ENCODE measurements around the gene NCOA3. TPM values are rescaled to one million over a fixed set of nuclear protein-coding genes. Genes with fewer than 3 reads are reported as not detected.

NCOA3 gene
- total and polyA plus RNA-seq, 7 donors, result 4.8 to 51.0 (median 22.8) TPM

DNA sequence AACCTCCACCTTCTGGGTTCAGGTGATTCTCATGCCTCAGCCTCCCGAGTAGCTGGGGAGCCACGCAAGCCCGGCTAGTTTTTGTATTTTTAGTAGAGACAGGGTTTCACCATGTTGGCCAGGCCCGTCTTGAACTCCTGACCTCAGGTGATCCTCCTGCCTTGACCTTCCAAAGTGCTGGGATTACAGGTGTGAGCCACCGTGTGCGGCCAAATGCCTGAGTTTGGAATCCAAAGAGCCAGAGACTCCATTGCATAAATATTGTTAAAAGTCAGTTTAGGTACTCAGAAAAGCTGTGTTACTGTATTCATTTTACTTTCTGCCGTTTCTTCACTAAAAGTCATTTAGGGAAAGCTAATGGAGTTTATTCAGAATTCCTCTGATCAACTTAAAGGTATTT is 146.3 kb downstream of the NCOA3 start:
- H3K27ac ChIP-seq, result no peak overlapping the region
- 95% methylated on average over 7 of the region's 7 CpGs for WGBS, 2 donors
- H3K27me3 ChIP-seq, result no peaks in the 10 kb centered on the region
- no peak for DNase-seq
- no peak overlapping the region for H3K4me3 ChIP-seq
- no peaks in the 10 kb centered on the region for H3K4me1 ChIP-seq
- peaks cover 13 to 97% (median 42%) of the 10 kb centered on the region in 4 donors for H3K36me3 ChIP-seq
- intact Hi-C loops (cut with DNase I), result no loop called here
- H3K9me3 ChIP-seq, result no peaks in the 10 kb centered on the region
- TF ChIP-seq POLR2A (IDR thresholded peaks at IDR 0.05) (no peak), POLR2AphosphoS5 (IDR thresholded peaks at IDR 0.05) (no peak), EP300 (IDR thresholded peaks at IDR 0.05) (no peak)
- TF ChIP-seq, protein P1, sequence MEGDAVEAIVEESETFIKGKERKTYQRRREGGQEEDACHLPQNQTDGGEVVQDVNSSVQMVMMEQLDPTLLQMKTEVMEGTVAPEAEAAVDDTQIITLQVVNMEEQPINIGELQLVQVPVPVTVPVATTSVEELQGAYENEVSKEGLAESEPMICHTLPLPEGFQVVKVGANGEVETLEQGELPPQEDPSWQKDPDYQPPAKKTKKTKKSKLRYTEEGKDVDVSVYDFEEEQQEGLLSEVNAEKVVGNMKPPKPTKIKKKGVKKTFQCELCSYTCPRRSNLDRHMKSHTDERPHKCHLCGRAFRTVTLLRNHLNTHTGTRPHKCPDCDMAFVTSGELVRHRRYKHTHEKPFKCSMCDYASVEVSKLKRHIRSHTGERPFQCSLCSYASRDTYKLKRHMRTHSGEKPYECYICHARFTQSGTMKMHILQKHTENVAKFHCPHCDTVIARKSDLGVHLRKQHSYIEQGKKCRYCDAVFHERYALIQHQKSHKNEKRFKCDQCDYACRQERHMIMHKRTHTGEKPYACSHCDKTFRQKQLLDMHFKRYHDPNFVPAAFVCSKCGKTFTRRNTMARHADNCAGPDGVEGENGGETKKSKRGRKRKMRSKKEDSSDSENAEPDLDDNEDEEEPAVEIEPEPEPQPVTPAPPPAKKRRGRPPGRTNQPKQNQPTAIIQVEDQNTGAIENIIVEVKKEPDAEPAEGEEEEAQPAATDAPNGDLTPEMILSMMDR (IDR thresholded peaks at IDR 0.05), result no peak

DNA sequence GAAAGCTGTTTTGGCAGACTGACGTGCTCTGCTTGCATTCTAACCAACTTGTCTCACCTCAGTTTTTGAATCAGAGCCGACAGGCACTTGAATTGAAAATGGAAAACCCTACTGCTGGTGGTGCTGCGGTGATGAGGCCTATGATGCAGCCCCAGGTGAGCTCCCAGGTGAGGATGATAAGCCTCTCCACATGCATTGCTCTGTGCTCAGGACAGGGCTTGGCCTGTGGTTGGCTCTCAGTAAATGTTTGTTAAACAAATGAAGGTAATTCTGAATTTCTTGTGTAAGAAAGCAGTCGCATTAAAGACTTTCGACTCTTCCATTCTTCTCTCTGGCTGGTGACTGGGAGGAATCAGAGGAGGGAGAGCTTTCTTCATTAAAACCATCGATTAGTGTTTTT is 147.3 kb downstream of the NCOA3 start:
- WGBS, 2 donors, result 94 to 95% methylated on average over 6 of the region's 6 CpGs
- H3K27ac ChIP-seq, result no peak overlapping the region
- no peaks in the 10 kb centered on the region for H3K4me1 ChIP-seq
- DNase-seq, result no peak
- no peaks in the 10 kb centered on the region for H3K27me3 ChIP-seq
- H3K36me3 ChIP-seq, result peaks cover 21 to 97% (median 43%) of the 10 kb centered on the region in 4 donors
- H3K4me3 ChIP-seq, result no peak overlapping the region
- H3K9me3 ChIP-seq, result no peaks in the 10 kb centered on the region
- TF ChIP-seq POLR2AphosphoS5 (IDR thresholded peaks at IDR 0.05), result no peak
- intact Hi-C loops (cut with DNase I), result no loop called here

- Histone ChIP-seq H3K4me3 (no peak overlapping the region), H3K9me3 (no peaks in the 10 kb centered on the region), H3K27me3 (no peaks in the 10 kb centered on the region), H3K36me3 (peaks cover 21 to 96% (median 42%) of the 10 kb centered on the region in 4 donors), H3K4me1 (no peaks in the 10 kb centered on the region), H3K27ac (no peak overlapping the region)
- TF ChIP-seq, protein P1 (IDR thresholded peaks at IDR 0.05), result no peak
- no peak for TF ChIP-seq EP300 (IDR thresholded peaks at IDR 0.05)
- no peak for TF ChIP-seq POLR2A (IDR thresholded peaks at IDR 0.05)
- TF ChIP-seq POLR2AphosphoS5 (IDR thresholded peaks at IDR 0.05), result no peak
- no peak for DNase-seq
- 82 to 89% methylated on average over 3 of the region's 3 CpGs for WGBS, 2 donors
- intact Hi-C loops (cut with DNase I), result no loop called here
Observed at GRCh38 chr20:47652301-47652700, 150.6 kb downstream of the NCOA3 start.

DNA sequence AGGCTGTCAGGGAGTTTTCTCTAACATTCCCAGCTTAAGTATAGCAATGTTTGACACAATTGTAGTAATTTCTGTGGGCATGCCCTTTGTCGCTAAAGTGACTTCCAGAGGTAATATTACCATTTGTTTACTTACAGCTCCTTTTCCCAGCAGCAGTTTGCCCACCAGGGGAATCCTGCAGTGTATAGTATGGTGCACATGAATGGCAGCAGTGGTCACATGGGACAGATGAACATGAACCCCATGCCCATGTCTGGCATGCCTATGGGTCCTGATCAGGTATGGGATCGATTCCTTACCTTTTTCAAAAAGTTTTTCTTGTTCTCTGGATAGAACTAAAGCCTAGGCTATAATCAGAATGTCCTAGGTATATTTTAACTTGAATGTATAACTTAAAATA is 151.1 kb downstream of the NCOA3 start:
- no peak for TF ChIP-seq POLR2A (IDR thresholded peaks at IDR 0.05)

GRCh38 chr20:47653869-47654268 is 152.2 kb downstream of the NCOA3 start:
- 73 to 89% methylated on average over 2 of the region's 2 CpGs for WGBS, 2 donors
- TF ChIP-seq POLR2A (IDR thresholded peaks at IDR 0.05) (no peak), POLR2AphosphoS5 (IDR thresholded peaks at IDR 0.05) (no peak), EP300 (IDR thresholded peaks at IDR 0.05) (no peak)
- TF ChIP-seq, protein P1 (IDR thresholded peaks at IDR 0.05), result no peak
- Histone ChIP-seq H3K4me1 (no peaks in the 10 kb centered on the region), H3K36me3 (peaks cover 17 to 96% (median 35%) of the 10 kb centered on the region in 4 donors), H3K9me3 (no peaks in the 10 kb centered on the region), H3K4me3 (no peak overlapping the region), H3K27me3 (no peaks in the 10 kb centered on the region), H3K27ac (no peak overlapping the region)
- no peak for DNase-seq
- intact Hi-C loops (cut with DNase I), result no loop called here

More for the DNA sequence above, 151.1 kb downstream of the NCOA3 start:
- intact Hi-C loops (cut with DNase I), result no loop called here
- no peak overlapping the region for H3K27ac ChIP-seq
- WGBS, 2 donors, result 94 to 97% methylated on average over 2 of the region's 2 CpGs
- no peaks in the 10 kb centered on the region for H3K4me1 ChIP-seq
- peaks cover 21 to 96% (median 40%) of the 10 kb centered on the region in 4 donors for H3K36me3 ChIP-seq
- no peaks in the 10 kb centered on the region for H3K9me3 ChIP-seq
- DNase-seq, result no peak
- H3K27me3 ChIP-seq, result no peaks in the 10 kb centered on the region
- no peak overlapping the region for H3K4me3 ChIP-seq

DNA sequence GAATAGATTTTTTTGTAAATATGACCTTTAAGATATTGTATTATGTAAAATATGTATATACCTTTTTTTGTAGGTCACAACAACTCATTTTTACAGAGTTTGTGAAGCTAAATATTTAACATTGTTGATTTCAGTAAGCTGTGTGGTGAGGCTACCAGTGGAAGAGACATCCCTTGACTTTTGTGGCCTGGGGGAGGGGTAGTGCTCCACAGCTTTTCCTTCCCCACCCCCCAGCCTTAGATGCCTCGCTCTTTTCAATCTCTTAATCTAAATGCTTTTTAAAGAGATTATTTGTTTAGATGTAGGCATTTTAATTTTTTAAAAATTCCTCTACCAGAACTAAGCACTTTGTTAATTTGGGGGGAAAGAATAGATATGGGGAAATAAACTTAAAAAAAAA is 152.7 kb downstream of the NCOA3 start:
- no peaks in the 10 kb centered on the region for H3K27me3 ChIP-seq
- no peak overlapping the region for H3K4me3 ChIP-seq
- no peaks in the 10 kb centered on the region for H3K9me3 ChIP-seq
- WGBS, 2 donors, result 96% methylated on average over 1 of the region's 1 CpG
- H3K4me1 ChIP-seq, result no peaks in the 10 kb centered on the region
- intact Hi-C loops (cut with DNase I), result no loop called here
- TF ChIP-seq POLR2A (IDR thresholded peaks at IDR 0.05) (no peak), POLR2AphosphoS5 (IDR thresholded peaks at IDR 0.05) (no peak), EP300 (IDR thresholded peaks at IDR 0.05) (no peak)
- TF ChIP-seq, protein P1 (IDR thresholded peaks at IDR 0.05), result no peak
- no peak overlapping the region for H3K27ac ChIP-seq
- no peak for DNase-seq
- peaks cover 12 to 96% (median 33%) of the 10 kb centered on the region in 4 donors for H3K36me3 ChIP-seq
